Osteocyte (in vitro differentiated cells): ENCODE measurements around the gene TMBIM4. TPM values are rescaled to one million over a fixed set of nuclear protein-coding genes. Genes with fewer than 3 reads are reported as not detected.

Experiments used
- DNase-seq: peaks from one replicate; pipeline ENCODE4 v3.0.0; 2021; ENCODE audit warnings: mixed read lengths; ENCODE audit not compliant: unreplicated experiment; ENCODE audit errors: extremely low spot score
- H3K27ac Mint-ChIP-seq: one replicate; pipeline ENCODE4 v1.8.0; 2021; ENCODE audit warnings: mild to moderate bottlenecking, mixed read lengths; ENCODE audit not compliant: unreplicated experiment
- H3K27me3 Mint-ChIP-seq: one replicate; pipeline ENCODE4 v1.8.0; 2021; ENCODE audit warnings: mixed read lengths; ENCODE audit not compliant: unreplicated experiment
- H3K36me3 Mint-ChIP-seq: one replicate; pipeline ENCODE4 v1.8.0; 2021; ENCODE audit warnings: mixed read lengths; ENCODE audit not compliant: unreplicated experiment
- H3K4me1 Mint-ChIP-seq: one replicate; pipeline ENCODE4 v1.8.0; 2021; ENCODE audit warnings: mixed read lengths; ENCODE audit not compliant: unreplicated experiment
- H3K4me3 Mint-ChIP-seq: one replicate; pipeline ENCODE4 v1.8.0; 2021; ENCODE audit warnings: mild to moderate bottlenecking, moderate library complexity, mixed read lengths; ENCODE audit not compliant: unreplicated experiment
- H3K9me3 Mint-ChIP-seq: one replicate; pipeline ENCODE4 v1.8.0; 2021; ENCODE audit warnings: mixed read lengths; ENCODE audit not compliant: unreplicated experiment
- CTCF ChIP-seq: fragments of 200-600 bp; sonication (generic); IDR thresholded peaks from 2 replicates; pipeline ENCODE4 v1.5.0; 2021; ENCODE audit warnings: antibody characterized with exemption, mild to moderate bottlenecking, moderate library complexity
- total RNA-seq: library from RNA; stranded (reverse); gene quantifications from 2 replicates; pipeline ENCODE4 v1.2.1, GENCODE V29; 2021

Gene TMBIM4
- total RNA-seq, 1 donor from 2014 or later = 51.2 TPM

- peaks cover 21% of the 10 kb centered on the region for H3K27me3 Mint-ChIP-seq
- H3K9me3 Mint-ChIP-seq = peaks cover 4% of the 10 kb centered on the region
- H3K4me1 Mint-ChIP-seq = peaks cover 1% of the 10 kb centered on the region
- no peak for TF ChIP-seq CTCF
- no peak overlapping the region for H3K4me3 Mint-ChIP-seq
- DNase-seq = no peak
- H3K27ac Mint-ChIP-seq = no peak overlapping the region
- H3K36me3 Mint-ChIP-seq = no peaks in the 10 kb centered on the region
These were observed 25.4 kb upstream of the TMBIM4 start for GRCh38 chr12:66195242-66195641.

- Mint-ChIP-seq H3K9me3 (no peaks in the 10 kb centered on the region), H3K36me3 (no peaks in the 10 kb centered on the region), H3K4me1 (peaks cover 1% of the 10 kb centered on the region), H3K4me3 (no peak overlapping the region), H3K27ac (no peak overlapping the region), H3K27me3 (peaks cover 21% of the 10 kb centered on the region)
- DNase-seq = no peak
- no peak for TF ChIP-seq CTCF
These were observed 24.3 kb upstream of the TMBIM4 start for GRCh38 chr12:66194122-66194521.

- no peaks in the 10 kb centered on the region for H3K4me1 Mint-ChIP-seq
- no peak for TF ChIP-seq CTCF
- H3K9me3 Mint-ChIP-seq = no peaks in the 10 kb centered on the region
- no peak overlapping the region for H3K27ac Mint-ChIP-seq
- H3K27me3 Mint-ChIP-seq = peaks cover 17% of the 10 kb centered on the region
- H3K36me3 Mint-ChIP-seq = no peaks in the 10 kb centered on the region
- no peak for DNase-seq
- no peak overlapping the region for H3K4me3 Mint-ChIP-seq
These were observed 21.8 kb upstream of the TMBIM4 start for GRCh38 chr12:66191547-66192126.

GRCh38 chr12:66190519-66191370 is 20.9 kb upstream of the TMBIM4 start:
- Mint-ChIP-seq H3K9me3 (no peaks in the 10 kb centered on the region), H3K27ac (no peak overlapping the region), H3K36me3 (no peaks in the 10 kb centered on the region), H3K4me1 (no peaks in the 10 kb centered on the region), H3K27me3 (peaks cover 21% of the 10 kb centered on the region), H3K4me3 (no peak overlapping the region)
- TF ChIP-seq CTCF = no peak
- no peak for DNase-seq

- TF ChIP-seq CTCF = no peak
- Mint-ChIP-seq H3K27ac (no peak overlapping the region), H3K27me3 (peaks cover 14% of the 10 kb centered on the region), H3K36me3 (no peaks in the 10 kb centered on the region), H3K4me3 (no peak overlapping the region), H3K9me3 (peaks cover under 1% of the 10 kb centered on the region), H3K4me1 (no peaks in the 10 kb centered on the region)
- no peak for DNase-seq
These were observed 20.1 kb upstream of the TMBIM4 start for GRCh38 chr12:66189889-66190288.
